B cell (primary cell): ENCODE data around the gene PRSS3. TPM values are rescaled to one million over a fixed set of nuclear protein-coding genes. Genes with fewer than 3 reads are reported as not detected.
"Not testable (repeated sequence)": the region's sequence is repeated elsewhere in the genome, so short reads cannot be mapped to it uniquely, and the experiment has no call there.

Source experiments
- ATAC-seq: fragments of 200-7000 bp; cut with Tn5 transposase; one replicate; pipeline ENCODE4 v1.10.0; 2021; ENCODE audit warnings: low read depth, mild to moderate bottlenecking, moderate number of reproducible peaks, moderate library complexity
- CTCF ChIA-PET: fragments of 350-600 bp; sonication (Branson Sonifier 250); formaldehyde crosslinking; loops from one replicate; lab custom pipeline; 2021; ENCODE audit warnings: antibody characterized with exemption, inconsistent platforms; lab: Charles Lee
- POLR2A ChIA-PET: fragments of 350-600 bp; sonication (Branson Sonifier 250); formaldehyde crosslinking; loops from one replicate; lab custom pipeline; 2021; ENCODE audit warnings: antibody characterized with exemption; lab: Charles Lee
- DNase-seq: peaks from one replicate; pipeline ENCODE4 v3.0.0; 2013
- H2AFZ ChIP-seq: 2 replicates; pipeline ENCODE4 v1.6.1; 2012; ENCODE audit warnings: mild to moderate bottlenecking, low read depth, low read length; ENCODE audit not compliant: insufficient read depth, poor library complexity, severe bottlenecking
- H3K27ac ChIP-seq, 2 donors: 1 replicate in 1 of 2; 2 replicates in 1 of 2; pipeline ENCODE4 v1.5.1; 2012 to 2013; ENCODE audit warnings: low read length in 2 of 2, mild to moderate bottlenecking in 2 of 2, moderate library complexity in 1 of 2
- H3K27me3 ChIP-seq, 4 experiments: fragments of 200-600 bp in 1 of 4; sonication (generic) in 1 of 4; replicated peaks in 1 of 4; 1 replicate in 2 of 4; 2 replicates in 2 of 4; pipeline versions ENCODE4 v1.6.1 to v1.7.0; 2013 to 2016; ENCODE audit warnings: low read length in 3 of 4, mild to moderate bottlenecking in 2 of 4, mixed read lengths in 1 of 4, moderate library complexity in 1 of 4; ENCODE audit not compliant: insufficient read depth in 4 of 4, control insufficient read depth in 3 of 4; ENCODE audit errors: control extremely low read depth in 1 of 4
- H3K36me3 ChIP-seq, 2 experiments: replicated peaks in 1 of 2; 1 replicate in 1 of 2; 2 replicates in 1 of 2; pipeline versions ENCODE4 v1.6.1 to v1.7.1; 2013; ENCODE audit warnings: low read length in 1 of 2; ENCODE audit not compliant: insufficient read depth in 2 of 2, control insufficient read depth in 1 of 2; ENCODE audit errors: control extremely low read depth in 1 of 2, extremely low read depth in 1 of 2
- H3K4me1 ChIP-seq, 2 donors: fragments of 200-600 bp in 1 of 2; sonication (generic) in 1 of 2; 1 replicate in 1 of 2; 2 replicates in 1 of 2; pipeline versions ENCODE4 v1.5.1 to v1.6.1; 2013 to 2017; ENCODE audit warnings: low read length in 2 of 2; ENCODE audit not compliant: control insufficient read depth in 2 of 2, insufficient read depth in 2 of 2
- H3K4me2 ChIP-seq: replicated peaks from 2 replicates; pipeline ENCODE3; 2012; ENCODE audit warnings: mild to moderate bottlenecking, low read depth, low read length; ENCODE audit not compliant: poor library complexity, severe bottlenecking
- H3K4me3 ChIP-seq, 5 experiments: fragments of 200-600 bp in 1 of 5; sonication (generic) in 1 of 5; 1 replicate in 3 of 5; 2 replicates in 2 of 5; pipeline versions ENCODE4 v1.5.1 to v1.7.0; 2011 to 2016; ENCODE audit warnings: low read length in 4 of 5, mild to moderate bottlenecking in 4 of 5, low read depth in 2 of 5, control low read depth in 1 of 5, moderate library complexity in 1 of 5; ENCODE audit not compliant: insufficient read depth in 1 of 5; ENCODE audit errors: control extremely low read depth in 1 of 5, extremely low read depth in 1 of 5
- H3K79me2 ChIP-seq: fragments of 200-600 bp; sonication (generic); one replicate; pipeline ENCODE4 v1.6.0; 2016; ENCODE audit warnings: low read length; ENCODE audit not compliant: control insufficient read depth, insufficient read depth
- H3K9ac ChIP-seq: fragments of 200-600 bp; sonication (generic); 2 replicates; pipeline ENCODE4 v1.6.1; 2017; ENCODE audit warnings: mild to moderate bottlenecking, low read length, moderate library complexity
- H3K9me3 ChIP-seq, 3 donors: one replicate each; pipeline versions ENCODE4 v1.6.1 to v1.7.1; 2013; ENCODE audit warnings: low read length in 2 of 3; ENCODE audit not compliant: control insufficient read depth in 2 of 3, insufficient read depth in 1 of 3; ENCODE audit errors: control extremely low read depth in 1 of 3
- H4K20me1 ChIP-seq: 2 replicates; pipeline ENCODE4 v1.6.0; 2012; ENCODE audit warnings: mild to moderate bottlenecking, low read length; ENCODE audit not compliant: insufficient read depth, control insufficient read depth, poor library complexity, severe bottlenecking
- H3K27ac Mint-ChIP-seq: one replicate; pipeline ENCODE4 v1.8.0; 2021; ENCODE audit warnings: mixed read lengths
- H3K27me3 Mint-ChIP-seq: one replicate; pipeline ENCODE4 v1.8.0; 2021; ENCODE audit warnings: mixed read lengths
- H3K4me1 Mint-ChIP-seq: one replicate; pipeline ENCODE4 v1.8.0; 2021; ENCODE audit warnings: mixed read lengths
- H3K4me3 Mint-ChIP-seq: one replicate; pipeline ENCODE4 v1.8.0; 2021; ENCODE audit warnings: mixed read lengths
- H3K9me3 Mint-ChIP-seq: one replicate; pipeline ENCODE4 v1.8.0; 2022; ENCODE audit warnings: mixed read lengths; ENCODE audit not compliant: insufficient read depth
- EZH2 ChIP-seq: IDR thresholded peaks from 2 replicates; pipeline ENCODE4 v1.6.1; 2012; ENCODE audit warnings: borderline replicate concordance, low read depth, mild to moderate bottlenecking, moderate library complexity, low read length; ENCODE audit not compliant: insufficient read depth, poor library complexity, severe bottlenecking
- WGBS: methylation state at CpG from one replicate; pipeline ENCODE4 v1.1.5; 2013; ENCODE audit warnings: missing lambda C conversion rate; ENCODE audit not compliant: insufficient coverage; 5-methylcytosine and 5-hydroxymethylcytosine counted together
- intact Hi-C: fragments of 100-400 bp; cut with micrococcal nuclease; formaldehyde crosslinking; loops from one replicate; pipeline ENCODE4 v1.10.0; 2022
- polyA plus RNA-seq: library from polyadenylated mRNA; depleted of rRNA; stranded (reverse); fragments of >200 nt; gene quantifications from 2 replicates; pipeline ENCODE4 v1.2.3, GENCODE V29; 2012
- total RNA-seq, 2 donors: library from RNA; stranded (reverse); fragments of 120-200 nt in 1 of 2; gene quantifications; 1 replicate in 1 of 2; 2 replicates in 1 of 2; pipeline versions ENCODE4 v1.2.3 to v1.2.4, GENCODE V29; 2013 to 2022
- TF ChIP-seq, protein P1 (sequence below): fragments of 200-600 bp; IDR thresholded peaks from one replicate; pipeline ENCODE4 v1.8.0; 2022; ENCODE audit warnings: antibody characterized with exemption, mild to moderate bottlenecking

Gene PRSS3
- total and polyA plus RNA-seq, 2 donors (not counting 1 experiment from before 2014, with no cell fraction given) = not detected

DNA sequence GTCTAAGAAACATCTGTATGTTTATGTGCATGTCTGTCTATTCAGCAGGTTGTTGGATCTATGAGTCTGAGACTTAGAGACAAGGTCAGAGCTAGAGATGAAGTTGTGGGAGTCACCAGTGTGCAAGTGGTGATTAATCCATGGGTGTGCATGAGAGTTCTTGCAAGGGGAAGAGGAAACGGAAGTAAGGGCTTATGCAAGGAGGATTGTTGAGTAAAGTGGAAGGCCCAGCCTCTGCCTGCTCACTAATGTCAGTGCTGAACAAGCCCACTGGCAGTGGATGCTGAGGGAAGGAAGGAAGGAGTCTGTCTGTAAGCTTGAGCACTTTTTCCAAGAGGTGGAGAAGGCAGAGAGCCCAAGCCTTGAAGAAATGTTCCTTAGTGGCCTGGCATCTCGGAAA is 35.7 kb upstream of the PRSS3 start:
- WGBS = no CpG with 5 or more reads among the region's 2 CpGs

DNA sequence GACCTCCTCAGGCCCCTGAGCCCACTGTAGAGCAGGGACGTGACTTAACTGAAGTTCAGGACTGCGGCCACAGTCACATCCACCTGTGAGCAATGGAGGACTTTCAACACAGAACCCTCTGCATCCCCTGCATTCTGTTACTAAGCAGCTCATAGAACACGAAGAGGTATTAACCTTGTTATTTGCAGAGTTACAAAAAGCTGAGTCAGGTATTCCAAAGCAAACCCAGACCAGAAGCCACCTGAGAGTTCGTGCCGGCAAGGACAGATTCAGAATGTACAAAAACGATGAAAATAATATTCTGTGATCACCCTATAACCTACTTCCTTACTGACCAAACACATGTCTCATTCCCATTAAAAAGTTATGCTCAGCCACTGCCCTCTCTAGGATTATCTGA is 33.0 kb upstream of the PRSS3 start:
- ChIA-PET POLR2A (no interaction called here), CTCF (no interaction called here)
- Histone ChIP-seq H3K4me2 (no peak overlapping the region), H3K4me3 (no peak overlapping the region), H4K20me1 (no peaks in the 10 kb centered on the region), H3K4me1 (no peaks in the 10 kb centered on the region), H3K36me3 (no peaks in the 10 kb centered on the region), H3K79me2 (no peaks in the 10 kb centered on the region), H3K27ac (no peak overlapping the region), H3K9me3 (no peaks in the 10 kb centered on the region), H3K27me3 (no peaks in the 10 kb centered on the region), H3K9ac (no peak overlapping the region), H2AFZ (no peak overlapping the region)
- no peak overlapping the region for H3K4me3 Mint-ChIP-seq
- no peak for ATAC-seq
- WGBS = 97% methylated on average over 4 of the region's 6 CpGs
- no peaks in the 10 kb centered on the region for H3K9me3 Mint-ChIP-seq
- no peak for DNase-seq
- TF ChIP-seq, protein P1, sequence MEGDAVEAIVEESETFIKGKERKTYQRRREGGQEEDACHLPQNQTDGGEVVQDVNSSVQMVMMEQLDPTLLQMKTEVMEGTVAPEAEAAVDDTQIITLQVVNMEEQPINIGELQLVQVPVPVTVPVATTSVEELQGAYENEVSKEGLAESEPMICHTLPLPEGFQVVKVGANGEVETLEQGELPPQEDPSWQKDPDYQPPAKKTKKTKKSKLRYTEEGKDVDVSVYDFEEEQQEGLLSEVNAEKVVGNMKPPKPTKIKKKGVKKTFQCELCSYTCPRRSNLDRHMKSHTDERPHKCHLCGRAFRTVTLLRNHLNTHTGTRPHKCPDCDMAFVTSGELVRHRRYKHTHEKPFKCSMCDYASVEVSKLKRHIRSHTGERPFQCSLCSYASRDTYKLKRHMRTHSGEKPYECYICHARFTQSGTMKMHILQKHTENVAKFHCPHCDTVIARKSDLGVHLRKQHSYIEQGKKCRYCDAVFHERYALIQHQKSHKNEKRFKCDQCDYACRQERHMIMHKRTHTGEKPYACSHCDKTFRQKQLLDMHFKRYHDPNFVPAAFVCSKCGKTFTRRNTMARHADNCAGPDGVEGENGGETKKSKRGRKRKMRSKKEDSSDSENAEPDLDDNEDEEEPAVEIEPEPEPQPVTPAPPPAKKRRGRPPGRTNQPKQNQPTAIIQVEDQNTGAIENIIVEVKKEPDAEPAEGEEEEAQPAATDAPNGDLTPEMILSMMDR = no peak
- TF ChIP-seq EZH2 = no peak
- no peaks in the 10 kb centered on the region for H3K4me1 Mint-ChIP-seq
- intact Hi-C loops = no loop called here
- peaks cover 32% of the 10 kb centered on the region for H3K27me3 Mint-ChIP-seq
- no peak overlapping the region for H3K27ac Mint-ChIP-seq

More for the DNA sequence above, 35.7 kb upstream of the PRSS3 start:
- H3K4me3 ChIP-seq, H4K20me1 ChIP-seq, H3K9me3 ChIP-seq, H3K36me3 ChIP-seq, H3K4me1 Mint-ChIP-seq, DNase-seq, H3K27ac Mint-ChIP-seq, CTCF ChIA-PET, H2AFZ ChIP-seq, H3K4me2 ChIP-seq, H3K4me1 ChIP-seq, H3K9me3 Mint-ChIP-seq, intact Hi-C loops, ATAC-seq, POLR2A ChIA-PET, H3K27ac ChIP-seq, H3K9ac ChIP-seq, H3K4me3 Mint-ChIP-seq, H3K27me3 ChIP-seq, H3K79me2 ChIP-seq: not testable (repeated sequence)
- peaks cover 56% of the 10 kb centered on the region for H3K27me3 Mint-ChIP-seq

DNA sequence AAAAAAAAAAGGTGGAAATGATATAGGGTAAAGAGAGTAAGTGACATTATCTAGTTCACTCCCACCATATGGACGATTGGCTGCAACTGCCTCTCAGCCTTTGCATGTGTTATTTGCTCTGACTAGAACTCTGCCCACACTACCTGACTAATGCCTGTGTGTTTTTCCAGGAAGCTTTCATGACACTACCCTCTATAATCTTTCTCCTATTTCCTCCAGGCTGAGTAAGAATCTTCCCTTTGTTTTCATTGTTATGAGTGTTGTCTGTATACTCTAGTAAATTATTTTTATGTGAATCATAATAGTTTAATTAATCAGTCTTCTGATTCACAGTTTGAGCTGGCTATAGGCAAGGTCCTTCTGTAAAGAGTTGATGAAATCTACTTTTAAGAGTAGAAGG is 31.7 kb upstream of the PRSS3 start:
- H2AFZ ChIP-seq, DNase-seq: not testable (repeated sequence)

More for the DNA sequence above, 31.7 kb upstream of the PRSS3 start:
- no CpG with 5 or more reads among the region's 1 CpG for WGBS
- ATAC-seq, H3K27me3 ChIP-seq, H3K27ac Mint-ChIP-seq, H3K36me3 ChIP-seq, H3K9me3 Mint-ChIP-seq, H3K4me1 ChIP-seq, POLR2A ChIA-PET, H3K4me3 Mint-ChIP-seq, H4K20me1 ChIP-seq, H3K4me3 ChIP-seq, H3K9ac ChIP-seq, intact Hi-C loops, H3K79me2 ChIP-seq, H3K9me3 ChIP-seq, H3K27ac ChIP-seq, H3K4me2 ChIP-seq, H3K4me1 Mint-ChIP-seq: not testable (repeated sequence)
- CTCF ChIA-PET = interaction anchor here (0.6 kb wide), 1 partner anchor 28 kb away, joined by 3 read pairs; no protein-coding TSS in a partner anchor
- H3K27me3 Mint-ChIP-seq = peaks cover 22% of the 10 kb centered on the region
